Ishikawa (cell line): Measurements from ENCODE around the gene CDH2.

ENCODE experiments used
- CEBPB ChIP-seq: IDR thresholded peaks from 2 replicates; pipeline ENCODE4 v1.6.1; 2012
- EGR1 ChIP-seq: IDR thresholded peaks from 2 replicates; pipeline ENCODE4 v1.6.1; 2012
- EP300 ChIP-seq: IDR thresholded peaks from 2 replicates; pipeline ENCODE4 v1.6.1; 2012; ENCODE audit warnings: borderline replicate concordance
- MAX ChIP-seq: IDR thresholded peaks from 2 replicates; pipeline ENCODE4 v1.6.1; 2012
- NFIC ChIP-seq: IDR thresholded peaks from 2 replicates; pipeline ENCODE4 v1.6.1; 2012
- REST ChIP-seq: IDR thresholded peaks from 2 replicates; pipeline ENCODE4 v1.6.1; 2012; ENCODE audit warnings: low read depth, mild to moderate bottlenecking
- TAF1 ChIP-seq: IDR thresholded peaks from 2 replicates; pipeline ENCODE4 v1.6.1; 2012; ENCODE audit warnings: low read depth, mild to moderate bottlenecking
- ZBTB7A ChIP-seq: IDR thresholded peaks from 2 replicates; pipeline ENCODE4 v1.6.1; 2012; ENCODE audit warnings: low read depth

- TF ChIP-seq NFIC, result no peak
- no peak for TF ChIP-seq MAX
- TF ChIP-seq EP300, result no peak
- TF ChIP-seq REST, result no peak
- TF ChIP-seq TAF1, result no peak
- TF ChIP-seq CEBPB, result no peak
- TF ChIP-seq EGR1, result no peak
- TF ChIP-seq ZBTB7A, result no peak
Measured at GRCh38 chr18:28152754-28153153, 24.2 kb downstream of the CDH2 start.
